GM12878 (cell line): ENCODE data around the gene GH2. TPM values are rescaled to one million over a fixed set of nuclear protein-coding genes. Genes with fewer than 3 reads are reported as not detected.
A peak's percentile ranks its signal among the peaks of the same experiment; 100 is the strongest.

ENCODE experiments used
- BCL3 ChIP-seq: IDR thresholded peaks from 2 replicates; pipeline ENCODE4 v1.6.1; 2011; ENCODE audit warnings: borderline replicate concordance, low read depth, mild to moderate bottlenecking, moderate library complexity, low read length; ENCODE audit not compliant: insufficient read depth, poor library complexity, severe bottlenecking
- BHLHE40 ChIP-seq, 2 experiments: fragments of 450-650 bp in 1 of 2; IDR thresholded peaks; 2 replicates each; pipeline ENCODE4 v1.6.1; 2011 to 2017; ENCODE audit warnings: low read depth in 2 of 2, borderline replicate concordance in 1 of 2, improper control_type of control experiment in 1 of 2, low read length in 1 of 2, mild to moderate bottlenecking in 1 of 2
- CTCF ChIP-seq, 3 experiments: IDR thresholded peaks in 2 of 3; conservative IDR thresholded peaks in 1 of 3; 2 replicates each; pipeline ENCODE4 v1.5.1; 2011; ENCODE audit warnings: low read depth in 3 of 3, low read length in 3 of 3, mild to moderate bottlenecking in 3 of 3, control low read depth in 2 of 3, moderate library complexity in 2 of 3, inconsistent platforms in 1 of 3, mixed read lengths in 1 of 3; ENCODE audit not compliant: control insufficient read depth in 2 of 3, insufficient read depth in 1 of 3; ENCODE audit errors: extremely low read depth in 1 of 3
- DPF2 ChIP-seq: fragments of 450-650 bp; IDR thresholded peaks from 2 replicates; pipeline ENCODE4 v1.6.1; 2017; ENCODE audit warnings: mild to moderate bottlenecking
- IKZF1 ChIP-seq: fragments of 450-650 bp; conservative IDR thresholded peaks from 2 replicates; pipeline ENCODE4 v1.6.1; 2017; ENCODE audit warnings: antibody characterized with exemption, mild to moderate bottlenecking
- IKZF2 ChIP-seq, 2 experiments: fragments of 450-650 bp; IDR thresholded peaks; 2 replicates each; pipeline ENCODE4 v1.6.1; 2017; ENCODE audit warnings: mild to moderate bottlenecking in 2 of 2, moderate library complexity in 2 of 2
- IRF4 ChIP-seq: IDR thresholded peaks from 2 replicates; pipeline ENCODE4 v1.6.1; 2011; ENCODE audit warnings: low read depth, low read length
- MAX ChIP-seq: IDR thresholded peaks from 2 replicates; pipeline ENCODE4 v1.6.1; 2012; ENCODE audit warnings: low read depth, low read length, improper control_type of control experiment
- PAX5 ChIP-seq: IDR thresholded peaks from 2 replicates; pipeline ENCODE4 v1.6.1; 2011; ENCODE audit warnings: low read depth, low read length, borderline replicate concordance
- PAX8 ChIP-seq: fragments of 450-650 bp; IDR thresholded peaks from 2 replicates; pipeline ENCODE4 v1.6.1; 2017; ENCODE audit warnings: mild to moderate bottlenecking, moderate library complexity
- POLR2A ChIP-seq: IDR thresholded peaks from 2 replicates; pipeline ENCODE4 v1.6.1; 2011; ENCODE audit warnings: low read depth, mild to moderate bottlenecking, low read length
- SKIL ChIP-seq: fragments of 450-650 bp; IDR thresholded peaks from 2 replicates; pipeline ENCODE4 v1.6.1; 2017; ENCODE audit warnings: mild to moderate bottlenecking, low read depth, inconsistent platforms; ENCODE audit not compliant: poor library complexity, severe bottlenecking
- SMARCA5 ChIP-seq: fragments of 450-650 bp; IDR thresholded peaks from 2 replicates; pipeline ENCODE4 v1.6.1; 2017; ENCODE audit warnings: mild to moderate bottlenecking
- SP1 ChIP-seq: IDR thresholded peaks from one replicate; pipeline ENCODE4 v1.6.1; 2011; ENCODE audit warnings: low read depth, low read length
- YBX1 ChIP-seq: fragments of 450-650 bp; IDR thresholded peaks from 2 replicates; pipeline ENCODE4 v1.6.1; 2016; ENCODE audit warnings: antibody characterized with exemption
- ZBTB33 ChIP-seq: fragments of 450-650 bp; IDR thresholded peaks from 2 replicates; pipeline ENCODE4 v1.6.1; 2017; ENCODE audit warnings: mild to moderate bottlenecking
- polyA plus RNA-seq, 11 experiments: library from polyadenylated mRNA; depleted of rRNA in 4 of 11; unstranded in 6 of 11; stranded (reverse) in 5 of 11; fragments of >200 nt; fragmentation: Nextera tagmentation in 4 of 11; fragmentation: Illumina TruSeq in 1 of 11; extraction: Ambion mirVana in 4 of 11; extraction: Trizol in 1 of 11; gene quantifications; 1 replicate in 1 of 11; 2 replicates in 10 of 11; pipeline versions ENCODE4 v1.2.1 to v1.2.3, GENCODE V29; 2011 to 2016; ENCODE audit warnings: inconsistent platforms in 2 of 11, missing spikeins in 2 of 11, low read depth in 1 of 11
- total RNA-seq, 4 experiments: library from RNA; depleted of rRNA in 3 of 4; stranded (reverse); fragments of >200 nt in 3 of 4; fragmentation: Illumina TruSeq in 1 of 4; extraction: Trizol in 1 of 4; gene quantifications; 2 replicates each; pipeline versions ENCODE4 v1.2.1 to v1.2.3, GENCODE V29; 2013 to 2021

Gene GH2
- total and polyA plus RNA-seq, 10 of the 15 experiments (the other 5 are each of a cell fraction or from before 2014, with no cell fraction given) = not detected

- TF ChIP-seq POLR2A (no peak), MAX (no peak), IRF4 (peak; percentile 73), CTCF (IDR thresholded peaks at IDR 0.05 in 2 of 3, conservative IDR thresholded peaks at IDR 0.05 in 1 of 3; ENCODE audit: control insufficient read depth in 2 of 3, extremely low read depth in 1 of 3, insufficient read depth in 1 of 3, low read depth in 3 of 3, low read length in 3 of 3) (peak; percentile 92 to 97 (median 94)), DPF2 (0 out of 2 replicates have a peak, but pooled peaks have one; percentile 33), PAX5 (peak; percentile 21; the same call in 1 of the 2 replicates), PAX8 (no peak), SMARCA5 (peak; percentile 88; the same call in 1 of the 2 replicates), BHLHE40 (IDR thresholded peaks at IDR 0.05; ENCODE audit: borderline replicate concordance in 1 of 2, low read depth in 2 of 2, low read length in 1 of 2) (peak in 1 of 2 experiments; percentile 33; a peak in 1 of 4 replicates), SP1 (peak; percentile 26), YBX1 (peak; percentile 61; the same call in 1 of the 2 replicates), SKIL (peak; percentile 54), IKZF1 (peak; percentile 53), IKZF2 (IDR thresholded peaks at IDR 0.05) (peak; percentile 48 to 56; a peak in 2 of 4 replicates), BCL3 (no peak), ZBTB33 (no peak)
Observed at GRCh38 chr17:63919311-63919723, 37.6 kb upstream of the GH2 start (continued).
